Nephron (organoid): Measurements from ENCODE around the gene CDH13.

Experiments
- H3K27ac Mint-ChIP-seq, 3 experiments: 2 replicates each; pipeline ENCODE4 v1.8.0; 2020; ENCODE audit warnings: mixed read lengths in 3 of 3, mild to moderate bottlenecking in 2 of 3, moderate library complexity in 1 of 3
- H3K27me3 Mint-ChIP-seq: 2 replicates; pipeline ENCODE4 v1.8.0; 2021; ENCODE audit warnings: low read depth, mild to moderate bottlenecking, moderate library complexity, mixed read lengths
- H3K36me3 Mint-ChIP-seq: 2 replicates; pipeline ENCODE4 v1.8.0; 2020; ENCODE audit warnings: low read depth, mixed read lengths
- H3K4me1 Mint-ChIP-seq: 2 replicates; pipeline ENCODE4 v1.8.0; 2020; ENCODE audit warnings: mixed read lengths
- H3K4me3 Mint-ChIP-seq, 3 experiments: 2 replicates each; pipeline ENCODE4 v1.8.0; 2020; ENCODE audit warnings: mild to moderate bottlenecking in 3 of 3, mixed read lengths in 3 of 3, moderate library complexity in 2 of 3
- H3K9me3 Mint-ChIP-seq: 2 replicates; pipeline ENCODE4 v1.8.0; 2020; ENCODE audit warnings: mixed read lengths
- TF ChIP-seq, protein P1 (sequence below), 3 experiments: fragments of 200-600 bp; sonication (generic); IDR thresholded peaks; one replicate each; pipeline ENCODE4 v1.5.0; 2021; ENCODE audit warnings: antibody characterized with exemption in 3 of 3; ENCODE audit not compliant: unreplicated experiment in 3 of 3

Gene CDH13

DNA sequence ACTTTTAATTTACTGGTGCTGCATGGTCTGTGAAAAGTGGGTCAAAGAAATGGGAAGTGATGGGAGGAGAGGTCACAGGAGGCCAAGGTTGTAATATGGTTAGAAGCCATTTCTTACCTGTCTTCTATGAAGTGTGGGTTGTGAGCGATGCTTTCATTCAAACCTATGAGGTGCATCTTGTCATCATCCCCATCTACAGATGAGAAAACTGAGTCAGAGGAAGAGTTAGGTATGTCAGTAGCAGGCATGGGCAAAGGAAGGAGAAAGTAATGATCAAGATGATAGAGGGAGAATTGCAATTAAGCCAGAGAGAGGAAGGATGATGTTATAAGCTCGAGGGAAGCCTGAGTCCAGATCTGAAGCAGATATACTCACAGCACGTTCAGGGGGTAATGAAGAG lies 19.7 kb downstream of the CDH13 start:
- no peaks in the 10 kb centered on the region for H3K9me3 Mint-ChIP-seq
- TF ChIP-seq, protein P1, sequence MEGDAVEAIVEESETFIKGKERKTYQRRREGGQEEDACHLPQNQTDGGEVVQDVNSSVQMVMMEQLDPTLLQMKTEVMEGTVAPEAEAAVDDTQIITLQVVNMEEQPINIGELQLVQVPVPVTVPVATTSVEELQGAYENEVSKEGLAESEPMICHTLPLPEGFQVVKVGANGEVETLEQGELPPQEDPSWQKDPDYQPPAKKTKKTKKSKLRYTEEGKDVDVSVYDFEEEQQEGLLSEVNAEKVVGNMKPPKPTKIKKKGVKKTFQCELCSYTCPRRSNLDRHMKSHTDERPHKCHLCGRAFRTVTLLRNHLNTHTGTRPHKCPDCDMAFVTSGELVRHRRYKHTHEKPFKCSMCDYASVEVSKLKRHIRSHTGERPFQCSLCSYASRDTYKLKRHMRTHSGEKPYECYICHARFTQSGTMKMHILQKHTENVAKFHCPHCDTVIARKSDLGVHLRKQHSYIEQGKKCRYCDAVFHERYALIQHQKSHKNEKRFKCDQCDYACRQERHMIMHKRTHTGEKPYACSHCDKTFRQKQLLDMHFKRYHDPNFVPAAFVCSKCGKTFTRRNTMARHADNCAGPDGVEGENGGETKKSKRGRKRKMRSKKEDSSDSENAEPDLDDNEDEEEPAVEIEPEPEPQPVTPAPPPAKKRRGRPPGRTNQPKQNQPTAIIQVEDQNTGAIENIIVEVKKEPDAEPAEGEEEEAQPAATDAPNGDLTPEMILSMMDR (IDR thresholded peaks at IDR 0.05; ENCODE audit: unreplicated experiment in 3 of 3): no peak
- H3K36me3 Mint-ChIP-seq: no peaks in the 10 kb centered on the region
- H3K4me3 Mint-ChIP-seq: no peak overlapping the region
- H3K4me1 Mint-ChIP-seq: peaks cover 12% of the 10 kb centered on the region
- H3K27me3 Mint-ChIP-seq: peaks cover 7% of the 10 kb centered on the region
- no peak overlapping the region for H3K27ac Mint-ChIP-seq

DNA sequence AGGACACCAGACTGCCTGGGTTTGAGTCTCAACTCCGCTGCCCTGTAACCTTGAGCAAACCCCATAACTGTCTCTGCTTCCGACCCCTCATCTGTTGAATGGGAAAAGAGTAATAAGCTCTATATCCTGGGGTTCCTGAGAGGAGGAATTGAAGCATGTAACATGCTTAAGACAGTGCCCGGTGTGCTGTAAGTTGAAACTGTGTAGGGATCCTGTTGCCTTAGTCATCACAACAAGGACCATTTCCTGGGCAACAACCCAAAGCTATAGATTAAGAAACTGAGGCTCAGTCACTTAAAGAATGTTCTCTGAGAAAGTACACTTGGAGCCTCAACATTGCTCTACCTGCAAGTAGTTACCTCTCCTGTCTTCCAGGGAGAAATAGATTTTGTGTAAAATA lies 23.0 kb downstream of the CDH13 start:
- Mint-ChIP-seq H3K9me3 (no peaks in the 10 kb centered on the region), H3K27me3 (peaks cover 7% of the 10 kb centered on the region), H3K36me3 (no peaks in the 10 kb centered on the region), H3K4me1 (peaks cover 10% of the 10 kb centered on the region), H3K27ac (no peak overlapping the region), H3K4me3 (no peak overlapping the region)
- TF ChIP-seq, protein P1 (IDR thresholded peaks at IDR 0.05; ENCODE audit: unreplicated experiment in 3 of 3): no peak

DNA sequence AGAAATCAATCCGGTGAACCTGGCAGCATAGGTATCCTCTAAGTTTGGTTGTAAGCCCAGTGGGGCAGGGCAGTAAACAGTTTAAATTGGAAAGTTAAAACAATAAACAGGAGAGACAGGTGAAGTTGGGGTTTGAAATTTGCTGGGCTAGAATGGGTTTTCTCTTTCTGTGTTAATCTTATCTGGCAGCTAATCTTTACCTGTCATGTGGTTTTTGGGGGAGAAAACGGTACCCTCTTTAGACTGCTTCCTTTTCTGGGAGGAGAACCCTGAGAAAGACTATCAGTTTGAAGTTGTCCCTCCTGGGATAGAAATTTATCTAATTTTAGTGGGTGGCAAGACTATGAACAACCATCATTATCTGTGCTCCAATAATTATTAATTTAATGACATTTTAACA lies 24.0 kb downstream of the CDH13 start:
- TF ChIP-seq, protein P1 (IDR thresholded peaks at IDR 0.05; ENCODE audit: unreplicated experiment in 3 of 3): no peak
- Mint-ChIP-seq H3K27me3 (peaks cover 4% of the 10 kb centered on the region), H3K36me3 (no peaks in the 10 kb centered on the region), H3K4me3 (no peak overlapping the region), H3K4me1 (peaks cover 16% of the 10 kb centered on the region), H3K27ac (no peak overlapping the region), H3K9me3 (no peaks in the 10 kb centered on the region)

DNA sequence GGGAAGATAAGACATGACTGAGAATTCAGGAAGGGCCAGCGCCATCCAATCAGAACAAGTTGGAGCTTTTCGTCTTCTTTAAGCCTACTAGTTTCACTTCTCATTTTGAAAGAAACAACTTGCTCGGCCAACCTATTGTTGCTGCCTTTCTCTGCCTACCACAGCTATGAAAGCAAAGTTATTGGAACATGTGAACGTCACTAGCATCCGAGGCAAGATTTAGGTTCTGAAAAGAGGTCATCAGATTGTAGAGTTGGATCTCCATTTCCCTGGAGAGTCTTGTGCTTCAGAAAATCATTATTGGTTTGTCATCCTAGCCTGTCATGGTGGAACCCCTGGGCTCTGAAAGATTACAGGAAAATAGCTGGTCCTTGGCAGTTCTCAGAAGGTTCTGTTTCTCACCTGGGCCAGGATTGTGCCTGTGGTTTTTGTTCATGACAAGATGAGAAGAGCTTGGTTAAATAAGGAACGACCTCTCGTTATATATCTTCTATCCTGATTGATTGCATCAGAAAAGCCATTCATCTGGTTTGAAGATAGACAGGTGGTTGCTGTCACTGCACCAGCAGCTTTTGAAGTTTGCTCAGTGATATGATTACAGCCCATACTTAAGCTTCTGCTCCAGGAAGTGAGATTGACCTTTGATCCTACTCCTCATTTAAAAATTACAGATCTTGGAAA lies 25.3 kb downstream of the CDH13 start:
- Mint-ChIP-seq H3K27ac (no peak overlapping the region), H3K27me3 (peaks cover 6% of the 10 kb centered on the region), H3K9me3 (no peaks in the 10 kb centered on the region), H3K36me3 (no peaks in the 10 kb centered on the region), H3K4me3 (no peak overlapping the region), H3K4me1 (peaks cover 20% of the 10 kb centered on the region)
- TF ChIP-seq, protein P1 (IDR thresholded peaks at IDR 0.05; ENCODE audit: unreplicated experiment in 3 of 3): no peak

DNA sequence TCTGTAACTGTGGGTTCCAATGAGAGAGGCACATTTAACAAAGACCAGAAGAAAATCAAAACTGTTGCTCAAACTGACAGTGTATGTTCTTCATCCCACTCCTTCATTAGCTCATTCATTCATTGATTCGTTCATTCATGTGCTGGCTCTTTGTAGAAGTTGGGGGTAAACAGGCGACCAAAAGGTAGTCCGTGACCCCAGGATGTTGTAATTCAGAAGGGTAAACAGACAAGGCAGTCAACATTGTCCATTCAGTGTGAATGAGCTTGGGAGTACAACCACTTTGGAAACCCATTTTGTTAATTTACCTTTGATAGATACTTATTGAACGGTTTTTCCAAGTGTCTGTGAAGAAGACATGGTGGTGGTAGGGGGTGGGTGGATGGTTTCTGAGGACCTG lies 26.1 kb downstream of the CDH13 start:
- peaks cover 3% of the 10 kb centered on the region for H3K27me3 Mint-ChIP-seq
- H3K9me3 Mint-ChIP-seq: no peaks in the 10 kb centered on the region
- no peak overlapping the region for H3K27ac Mint-ChIP-seq
- H3K4me1 Mint-ChIP-seq: peaks cover 20% of the 10 kb centered on the region
- TF ChIP-seq, protein P1 (IDR thresholded peaks at IDR 0.05; ENCODE audit: unreplicated experiment in 3 of 3): no peak
- no peaks in the 10 kb centered on the region for H3K36me3 Mint-ChIP-seq
- no peak overlapping the region for H3K4me3 Mint-ChIP-seq
